ENCODE results near the gene NTSR2.

Gene NTSR2

GRCh38 chr2:11701206-11701605, 31.2 kb upstream of the NTSR2 start:
- no peaks in the 10 kb centered on the region for H3K27me3 ChIP-seq (ENCODE audit: control insufficient read depth, insufficient read depth, low read length, poor library complexity, severe bottlenecking)
- H3K9me3 ChIP-seq (ENCODE audit: control insufficient read depth, low read length) = no peaks in the 10 kb centered on the region
- H3K36me3 ChIP-seq (ENCODE audit: control insufficient read depth, insufficient read depth, low read length) = no peaks in the 10 kb centered on the region
- H3K4me1 ChIP-seq (ENCODE audit: control insufficient read depth, insufficient read depth, low read length) = peaks cover 5% of the 10 kb centered on the region
- no peak overlapping the region for H3K4me3 ChIP-seq (ENCODE audit: insufficient read depth, low read depth, low read length)
- no peak overlapping the region for H3K27ac ChIP-seq (ENCODE audit: insufficient read depth, low read depth, low read length, poor library complexity, severe bottlenecking)
- 87 to 94% methylated on average over 5 of the region's 5 CpGs for WGBS, 2 experiments

GRCh38 chr2:11699686-11700670, 30.0 kb upstream of the NTSR2 start:
- no peaks in the 10 kb centered on the region for H3K36me3 ChIP-seq (ENCODE audit: control insufficient read depth, insufficient read depth, low read length)
- WGBS, 2 experiments = 83 to 86% methylated on average over 9 of the region's 9 CpGs
- no peak overlapping the region for H3K4me3 ChIP-seq (ENCODE audit: insufficient read depth, low read depth, low read length)
- H3K4me1 ChIP-seq (ENCODE audit: control insufficient read depth, insufficient read depth, low read length) = peaks cover 5% of the 10 kb centered on the region
- H3K27me3 ChIP-seq (ENCODE audit: control insufficient read depth, insufficient read depth, low read length, poor library complexity, severe bottlenecking) = no peaks in the 10 kb centered on the region
- no peak overlapping the region for H3K27ac ChIP-seq (ENCODE audit: insufficient read depth, low read depth, low read length, poor library complexity, severe bottlenecking)
- no peaks in the 10 kb centered on the region for H3K9me3 ChIP-seq (ENCODE audit: control insufficient read depth, low read length)

- H3K9me3 ChIP-seq (ENCODE audit: control insufficient read depth, low read length) = no peaks in the 10 kb centered on the region
- no peak overlapping the region for H3K4me3 ChIP-seq (ENCODE audit: insufficient read depth, low read depth, low read length)
- H3K27me3 ChIP-seq (ENCODE audit: control insufficient read depth, insufficient read depth, low read length, poor library complexity, severe bottlenecking) = no peaks in the 10 kb centered on the region
- peaks cover 5% of the 10 kb centered on the region for H3K4me1 ChIP-seq (ENCODE audit: control insufficient read depth, insufficient read depth, low read length)
- H3K36me3 ChIP-seq (ENCODE audit: control insufficient read depth, insufficient read depth, low read length) = no peaks in the 10 kb centered on the region
- H3K27ac ChIP-seq (ENCODE audit: insufficient read depth, low read depth, low read length, poor library complexity, severe bottlenecking) = no peak overlapping the region
- WGBS, 2 experiments = 92% methylated on average over 24 of the region's 24 CpGs
These were observed 28.3 kb upstream of the NTSR2 start for GRCh38 chr2:11698009-11698922.

GRCh38 chr2:11697103-11697871, 27.3 kb upstream of the NTSR2 start:
- H3K4me3 ChIP-seq (ENCODE audit: insufficient read depth, low read depth, low read length) = no peak overlapping the region
- H3K36me3 ChIP-seq (ENCODE audit: control insufficient read depth, insufficient read depth, low read length) = no peaks in the 10 kb centered on the region
- no peak overlapping the region for H3K27ac ChIP-seq (ENCODE audit: insufficient read depth, low read depth, low read length, poor library complexity, severe bottlenecking)
- peaks cover 5% of the 10 kb centered on the region for H3K4me1 ChIP-seq (ENCODE audit: control insufficient read depth, insufficient read depth, low read length)
- 83% methylated on average over 16 of the region's 16 CpGs for WGBS, 2 experiments
- no peaks in the 10 kb centered on the region for H3K9me3 ChIP-seq (ENCODE audit: control insufficient read depth, low read length)
- H3K27me3 ChIP-seq (ENCODE audit: control insufficient read depth, insufficient read depth, low read length, poor library complexity, severe bottlenecking) = no peaks in the 10 kb centered on the region

- H3K9me3 ChIP-seq (ENCODE audit: control insufficient read depth, low read length) = no peaks in the 10 kb centered on the region
- H3K27me3 ChIP-seq (ENCODE audit: control insufficient read depth, insufficient read depth, low read length, poor library complexity, severe bottlenecking) = no peaks in the 10 kb centered on the region
- no peak overlapping the region for H3K4me3 ChIP-seq (ENCODE audit: insufficient read depth, low read depth, low read length)
- WGBS, 2 experiments = 88 to 89% methylated on average over 9 of the region's 9 CpGs
- H3K36me3 ChIP-seq (ENCODE audit: control insufficient read depth, insufficient read depth, low read length) = no peaks in the 10 kb centered on the region
- H3K27ac ChIP-seq (ENCODE audit: insufficient read depth, low read depth, low read length, poor library complexity, severe bottlenecking) = no peak overlapping the region
- H3K4me1 ChIP-seq (ENCODE audit: control insufficient read depth, insufficient read depth, low read length) = peaks cover 5% of the 10 kb centered on the region
These were observed 26.7 kb upstream of the NTSR2 start for GRCh38 chr2:11696736-11697102.

DNA sequence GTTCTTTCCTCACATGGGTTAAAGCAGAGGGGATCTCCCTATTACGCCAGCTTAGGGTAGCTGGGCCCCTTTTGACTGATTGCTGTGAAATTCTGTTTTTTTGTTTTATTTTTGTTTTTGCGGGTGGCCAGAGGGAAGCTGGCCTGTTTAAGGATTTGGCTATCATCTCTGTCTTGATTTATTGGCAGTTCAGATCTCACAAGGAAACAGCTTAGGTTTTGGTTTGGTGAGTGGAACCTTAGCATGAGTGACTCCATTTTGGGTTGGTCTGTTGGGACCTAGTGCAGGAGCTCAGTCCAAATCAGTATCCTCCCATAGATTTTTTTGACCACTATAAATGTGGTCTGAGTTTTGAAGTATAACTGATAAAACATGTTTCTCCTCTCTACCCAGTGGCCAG, 25.6 kb upstream of the NTSR2 start:
- 88 to 95% methylated on average over 2 of the region's 2 CpGs for WGBS, 2 experiments
- Histone ChIP-seq H3K4me1 (ENCODE audit: control insufficient read depth, insufficient read depth, low read length) (peaks cover 5% of the 10 kb centered on the region), H3K36me3 (ENCODE audit: control insufficient read depth, insufficient read depth, low read length) (no peaks in the 10 kb centered on the region), H3K4me3 (ENCODE audit: insufficient read depth, low read depth, low read length) (no peak overlapping the region), H3K27ac (ENCODE audit: insufficient read depth, low read depth, low read length, poor library complexity, severe bottlenecking) (no peak overlapping the region), H3K27me3 (ENCODE audit: control insufficient read depth, insufficient read depth, low read length, poor library complexity, severe bottlenecking) (no peaks in the 10 kb centered on the region), H3K9me3 (ENCODE audit: control insufficient read depth, low read length) (no peaks in the 10 kb centered on the region)

GRCh38 chr2:11692966-11693521, 23.0 kb upstream of the NTSR2 start:
- 43% methylated on average over 9 of the region's 9 CpGs for WGBS, 2 experiments
- peaks cover 12% of the 10 kb centered on the region for H3K4me1 ChIP-seq (ENCODE audit: control insufficient read depth, insufficient read depth, low read length)
- H3K27me3 ChIP-seq (ENCODE audit: control insufficient read depth, insufficient read depth, low read length, poor library complexity, severe bottlenecking) = no peaks in the 10 kb centered on the region
- no peaks in the 10 kb centered on the region for H3K9me3 ChIP-seq (ENCODE audit: control insufficient read depth, low read length)
- no peak overlapping the region for H3K4me3 ChIP-seq (ENCODE audit: insufficient read depth, low read depth, low read length)
- H3K36me3 ChIP-seq (ENCODE audit: control insufficient read depth, insufficient read depth, low read length) = no peaks in the 10 kb centered on the region
- no peak overlapping the region for H3K27ac ChIP-seq (ENCODE audit: insufficient read depth, low read depth, low read length, poor library complexity, severe bottlenecking)

GRCh38 chr2:11691076-11691660, 21.2 kb upstream of the NTSR2 start:
- no peak overlapping the region for H3K4me3 ChIP-seq (ENCODE audit: insufficient read depth, low read depth, low read length)
- no peaks in the 10 kb centered on the region for H3K27me3 ChIP-seq (ENCODE audit: control insufficient read depth, insufficient read depth, low read length, poor library complexity, severe bottlenecking)
- H3K36me3 ChIP-seq (ENCODE audit: control insufficient read depth, insufficient read depth, low read length) = no peaks in the 10 kb centered on the region
- WGBS, 2 experiments = 92 to 95% methylated on average over 5 of the region's 5 CpGs
- no peaks in the 10 kb centered on the region for H3K9me3 ChIP-seq (ENCODE audit: control insufficient read depth, low read length)
- peaks cover 7% of the 10 kb centered on the region for H3K4me1 ChIP-seq (ENCODE audit: control insufficient read depth, insufficient read depth, low read length)
- no peak overlapping the region for H3K27ac ChIP-seq (ENCODE audit: insufficient read depth, low read depth, low read length, poor library complexity, severe bottlenecking)

GRCh38 chr2:11688222-11689069, 18.5 kb upstream of the NTSR2 start:
- Histone ChIP-seq H3K9me3 (ENCODE audit: control insufficient read depth, low read length) (no peaks in the 10 kb centered on the region), H3K4me3 (ENCODE audit: insufficient read depth, low read depth, low read length) (no peak overlapping the region)

More at GRCh38 chr2:11688222-11689069, 18.5 kb upstream of the NTSR2 start:
- WGBS, 2 experiments = 19 to 20% methylated on average over 23 of the region's 23 CpGs
- H3K36me3 ChIP-seq (ENCODE audit: control insufficient read depth, insufficient read depth, low read length) = no peaks in the 10 kb centered on the region
- no peak overlapping the region for H3K27ac ChIP-seq (ENCODE audit: insufficient read depth, low read depth, low read length, poor library complexity, severe bottlenecking)
- H3K4me1 ChIP-seq (ENCODE audit: control insufficient read depth, insufficient read depth, low read length) = peaks cover 7% of the 10 kb centered on the region
- H3K27me3 ChIP-seq (ENCODE audit: control insufficient read depth, insufficient read depth, low read length, poor library complexity, severe bottlenecking) = no peaks in the 10 kb centered on the region

Measured in ectodermal cell (in vitro differentiated cells).